GM10248 (cell line): ENCODE results near the gene ERCC2.
"Not testable (repeated sequence)": the region's sequence is repeated elsewhere in the genome, so short reads cannot be mapped to it uniquely, and the experiment has no call there.

Experiments
- CTCF ChIA-PET: fragments of 300-600 bp; sonication (Branson Sonifier 250); formaldehyde crosslinking; extraction: SDS; loops from one replicate; lab custom pipeline; 2021; ENCODE audit warnings: antibody characterized with exemption; lab: Yijun Ruan, JAX
- POLR2A ChIA-PET: fragments of 350-650 bp; sonication (Branson Sonifier 250); formaldehyde crosslinking; extraction: SDS; loops from one replicate; lab custom pipeline; 2020; ENCODE audit warnings: antibody characterized with exemption; lab: Yijun Ruan, JAX
- DNase-seq: peaks from one replicate; pipeline ENCODE4 v3.0.0; 2012; ENCODE audit errors: extremely low spot score
- CTCF ChIP-seq: IDR thresholded peaks from 2 replicates; pipeline ENCODE4 v1.5.1; 2012; ENCODE audit warnings: mild to moderate bottlenecking, low read depth; ENCODE audit errors: extremely low read depth, missing control alignments, control extremely low read depth

Gene ERCC2

GRCh38 chr19:45340232-45340898 lies 30.0 kb downstream of the ERCC2 start, which contains the start of gene KLC3:
KLC3 (plus strand) TSS chr19:45340750; CDS start chr19:45345542, 4,792 bp downstream.
- CTCF ChIA-PET, result interaction anchor here (1.0 to 1.5 kb wide), 4 partner anchors 10 to 214 kb away, joined by 3 read pairs; no protein-coding TSS in a partner anchor
- POLR2A ChIA-PET, result no interaction called here
- DNase-seq, result peak; percentile 60
- no peak for TF ChIP-seq CTCF

DNA sequence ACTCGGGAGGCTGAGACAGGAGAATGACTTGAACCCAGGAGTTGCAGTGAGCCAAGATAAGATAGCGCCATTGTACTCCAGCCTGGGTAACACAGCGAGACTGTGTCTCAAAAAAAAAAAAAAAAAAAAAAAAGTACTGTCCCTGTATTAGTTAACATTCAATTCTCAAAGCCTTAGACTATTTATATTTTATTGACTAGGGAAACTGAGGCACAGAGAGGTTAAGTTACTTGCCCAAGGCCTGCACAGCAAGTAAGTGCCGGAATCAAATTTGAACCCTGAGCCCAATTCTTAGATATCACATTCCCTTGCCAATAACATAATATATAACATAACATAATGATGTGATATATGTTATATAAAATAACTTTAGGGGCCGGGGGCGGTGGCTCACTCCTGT lies 30.7 kb downstream of the ERCC2 start:
- no peak for DNase-seq
- ChIA-PET POLR2A (no interaction called here), CTCF (interaction anchor here (0.8 to 2.5 kb wide), 19 partner anchors 8 to 278 kb away, joined by 3 to 10 read pairs (median 4); no protein-coding TSS in a partner anchor)
- TF ChIP-seq CTCF, result no peak

DNA sequence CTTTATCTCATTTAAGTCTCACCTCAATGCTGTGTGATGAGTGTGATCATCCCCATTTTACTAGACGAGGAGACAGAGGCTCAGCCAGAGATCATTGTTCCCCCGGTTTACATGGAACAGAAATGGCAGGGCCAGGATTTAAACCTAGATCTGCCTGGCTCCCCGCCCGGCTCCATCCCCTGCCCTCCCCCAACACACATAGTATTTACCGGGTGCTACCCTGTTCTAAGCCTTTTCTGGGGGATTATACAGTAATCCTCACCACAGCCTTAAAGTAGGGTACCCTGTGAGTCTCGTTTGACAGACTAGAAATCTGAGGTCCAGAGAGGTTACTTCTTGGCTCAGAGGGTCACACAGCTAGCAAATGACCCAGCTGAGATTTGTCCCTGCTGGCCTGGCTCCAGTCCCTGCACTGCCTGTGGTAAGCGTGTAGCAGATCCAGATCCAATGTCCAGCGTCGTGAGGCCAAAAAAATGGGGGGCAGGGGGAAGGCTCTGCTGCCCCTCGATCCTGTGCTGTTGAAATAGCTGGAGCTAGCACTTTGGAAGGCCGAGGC lies 33.6 kb downstream of the ERCC2 start:
- POLR2A ChIA-PET, result interaction anchor here (0.6 kb wide), 1 partner anchor 13 kb away, joined by 5 read pairs; no protein-coding TSS in a partner anchor
- CTCF ChIA-PET, result no interaction called here
- no peak for DNase-seq
- TF ChIP-seq CTCF, result no peak

- CTCF ChIA-PET, result interaction anchor here (1.7 kb wide), 1 partner anchor 15 kb away, joined by 3 read pairs; no protein-coding TSS in a partner anchor
- POLR2A ChIA-PET, DNase-seq: not testable (repeated sequence)
Observed at GRCh38 chr19:45334881-45335280, 35.5 kb downstream of the ERCC2 start.

DNA sequence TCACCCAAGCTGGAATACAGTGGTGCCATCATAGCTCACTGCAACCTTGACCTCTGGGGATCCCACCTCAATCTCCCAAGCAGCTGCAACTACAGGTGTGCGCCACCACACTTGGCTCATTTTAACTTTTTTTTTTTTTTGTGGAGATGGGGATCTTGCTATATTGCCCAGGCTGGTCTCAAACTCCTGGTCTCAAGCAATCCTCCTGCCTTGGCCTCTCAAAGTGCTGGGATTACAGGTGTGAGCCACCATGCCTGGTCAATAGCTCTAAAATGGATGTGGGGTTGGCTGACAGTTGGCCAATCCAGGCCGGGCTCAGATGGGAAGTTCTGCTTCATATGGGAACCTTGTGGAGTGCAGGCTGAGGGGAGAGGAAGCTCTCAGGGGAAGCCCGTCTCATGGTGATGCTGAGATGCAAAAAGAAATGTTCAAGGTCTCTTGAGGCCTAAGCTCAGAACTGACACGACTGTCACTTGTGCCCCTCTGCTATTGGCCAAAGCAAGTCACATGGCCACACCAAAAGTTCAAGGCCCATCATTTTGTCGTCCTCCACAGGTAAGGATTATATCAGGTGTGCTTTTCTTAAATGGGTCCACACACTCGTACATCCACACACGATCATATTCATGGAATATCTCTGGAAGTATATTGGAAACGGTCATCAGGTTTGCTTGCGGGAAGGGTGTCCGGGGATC lies 36.6 kb downstream of the ERCC2 start:
- TF ChIP-seq CTCF, result no peak
- CTCF ChIA-PET, result interaction anchor here (1.2 to 1.7 kb wide), 2 partner anchors 17 to 35 kb away, joined by 3 read pairs; no protein-coding TSS in a partner anchor
- DNase-seq, result no peak
- POLR2A ChIA-PET, result no interaction called here

DNA sequence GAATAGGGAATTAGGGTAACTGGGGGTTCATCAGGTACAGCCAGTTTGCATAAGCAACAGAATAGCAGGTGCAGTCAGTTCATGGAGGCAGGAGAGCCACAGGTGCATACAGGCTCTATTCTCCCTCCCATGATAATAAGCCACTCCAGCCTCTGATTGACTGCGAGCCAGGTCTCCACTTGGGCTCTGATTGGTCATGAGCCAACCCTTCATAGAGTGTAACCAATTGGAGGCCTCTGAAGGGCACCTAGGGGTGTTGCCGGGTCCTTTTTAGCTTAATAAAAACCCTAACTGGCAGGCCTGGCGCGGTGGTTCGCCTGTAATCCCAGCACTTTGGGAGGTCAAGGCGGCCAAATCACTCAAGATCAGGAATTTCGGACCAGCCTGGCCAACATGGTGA lies 39.0 kb downstream of the ERCC2 start:
- POLR2A ChIA-PET, result no interaction called here
- CTCF ChIA-PET, result no interaction called here

More for the DNA sequence above, 39.0 kb downstream of the ERCC2 start:
- no peak for DNase-seq
- TF ChIP-seq CTCF, result no peak
